Mesodermal cell (in vitro differentiated cells): ENCODE measurements around the gene MATCAP1.

Experiments
- H3K27ac ChIP-seq: 2 replicates; pipeline ENCODE4 v1.7.0; 2013; ENCODE audit warnings: mild to moderate bottlenecking, low read depth, low read length, moderate library complexity; ENCODE audit not compliant: severe bottlenecking
- H3K36me3 ChIP-seq: 2 replicates; pipeline ENCODE4 v1.7.1; 2013; ENCODE audit warnings: mild to moderate bottlenecking, low read length, moderate library complexity; ENCODE audit not compliant: control insufficient read depth, insufficient read depth
- H3K4me1 ChIP-seq: one replicate; pipeline ENCODE4 v1.7.1; 2013; ENCODE audit warnings: mild to moderate bottlenecking, low read length; ENCODE audit not compliant: insufficient read depth, control insufficient read depth, poor library complexity, severe bottlenecking
- H3K4me3 ChIP-seq: 2 replicates; pipeline ENCODE4 v1.7.0; 2013; ENCODE audit warnings: low read length, control low read depth, mild to moderate bottlenecking; ENCODE audit not compliant: insufficient read depth, poor library complexity, severe bottlenecking; ENCODE audit errors: extremely low read depth
- H3K9me3 ChIP-seq: 2 replicates; pipeline ENCODE4 v1.7.1; 2013; ENCODE audit warnings: mild to moderate bottlenecking, low read length, moderate library complexity; ENCODE audit not compliant: control insufficient read depth
- WGBS, 2 experiments: methylation state at CpG; one replicate each; pipeline ENCODE4 v1.1.5; 2013; ENCODE audit warnings: missing lambda C conversion rate in 2 of 2; ENCODE audit not compliant: insufficient coverage in 2 of 2; 5-methylcytosine and 5-hydroxymethylcytosine counted together

Gene MATCAP1

DNA sequence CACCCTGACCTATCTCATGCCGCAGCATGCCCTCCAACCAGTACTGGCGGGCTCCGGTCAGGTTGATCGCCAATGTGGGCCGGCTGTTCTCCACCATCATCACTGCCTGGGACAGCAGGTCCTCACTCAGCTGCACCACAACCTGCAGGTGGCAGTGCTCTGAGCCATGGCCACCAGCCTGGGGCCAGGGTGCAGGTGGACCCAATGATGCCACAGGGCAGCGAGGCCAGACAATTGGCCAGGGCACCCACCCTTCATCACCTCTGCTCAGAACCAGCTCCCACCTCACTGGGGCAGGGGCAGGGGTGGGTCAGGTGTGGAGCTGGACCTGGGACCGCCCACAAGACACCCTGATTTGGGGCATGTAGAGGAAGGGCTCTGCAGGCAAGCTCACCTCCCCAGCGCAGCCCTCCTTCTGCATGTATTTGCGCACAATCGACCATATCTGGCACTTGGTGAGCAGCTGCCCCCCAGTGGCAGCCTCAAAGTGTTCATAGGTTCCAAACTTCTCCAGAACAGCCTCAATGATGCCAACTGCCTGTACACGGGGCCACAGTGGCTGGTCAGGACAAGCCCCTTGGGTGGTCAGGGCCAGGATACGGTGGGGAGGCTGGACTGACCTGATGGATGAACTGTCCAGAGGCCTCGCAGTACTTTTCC, 4.2 kb downstream of the MATCAP1 start:
- H3K4me3 ChIP-seq = no peak overlapping the region
- H3K27ac ChIP-seq = no peak overlapping the region
- WGBS, 2 experiments = 95 to 97% methylated on average over 10 to 11 of the region's 13 CpGs
- H3K4me1 ChIP-seq = peaks cover 4% of the 10 kb centered on the region
- no peaks in the 10 kb centered on the region for H3K9me3 ChIP-seq
- H3K36me3 ChIP-seq = peaks cover 31% of the 10 kb centered on the region

DNA sequence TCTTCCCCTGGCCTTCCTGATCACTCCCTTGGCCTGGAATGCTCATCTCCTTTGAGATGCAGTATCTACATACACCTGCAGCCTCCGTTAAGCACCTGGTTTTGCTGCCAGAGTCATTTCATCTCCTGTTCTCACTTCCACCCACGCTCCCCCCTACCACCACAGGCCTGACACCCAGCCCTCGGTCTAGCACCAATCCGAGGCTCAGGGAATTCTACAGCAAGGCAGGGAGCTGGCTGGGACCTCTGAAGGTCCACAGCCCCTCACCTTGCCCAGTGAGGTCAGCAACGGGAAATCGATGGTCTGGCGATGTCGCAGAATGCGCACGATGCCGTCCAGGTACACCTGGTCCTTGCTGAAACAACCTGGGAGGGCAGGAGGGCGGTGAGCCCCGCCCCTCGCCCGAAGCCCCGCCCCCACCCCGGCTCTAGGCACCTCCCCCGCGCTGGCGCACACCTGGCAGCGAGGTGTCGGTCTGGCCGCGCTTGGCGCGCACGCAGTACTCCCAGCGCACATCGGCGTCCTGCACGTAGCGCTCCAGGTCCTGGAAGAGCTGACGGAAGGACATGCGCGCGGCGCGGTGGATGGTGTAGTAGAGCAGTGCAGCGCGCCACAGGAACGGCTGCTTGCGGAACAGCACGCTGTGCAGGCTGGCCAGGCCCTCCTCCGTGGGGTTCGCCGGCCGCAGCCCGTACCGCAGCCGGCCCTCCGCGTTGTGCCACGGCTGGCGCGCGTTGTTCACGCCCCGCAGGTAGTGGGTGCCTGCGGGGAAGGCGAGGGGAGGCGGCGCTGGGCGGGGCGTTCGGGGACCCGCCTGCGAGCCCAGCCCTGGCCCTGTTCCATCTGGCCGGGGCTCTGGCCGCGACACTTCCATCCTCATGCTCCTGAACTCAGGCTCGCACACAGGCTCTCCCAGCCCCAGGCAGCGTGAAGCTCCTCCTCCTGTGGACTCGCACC, 5.7 kb downstream of the MATCAP1 start:
- peaks cover 10% of the 10 kb centered on the region for H3K4me1 ChIP-seq
- no peaks in the 10 kb centered on the region for H3K9me3 ChIP-seq
- H3K4me3 ChIP-seq = peak overlapping the region; percentile 18
- peaks cover 31% of the 10 kb centered on the region for H3K36me3 ChIP-seq
- WGBS, 2 experiments = 7 to 14% methylated on average over 58 to 60 of the region's 73 CpGs
- no peak overlapping the region for H3K27ac ChIP-seq

DNA sequence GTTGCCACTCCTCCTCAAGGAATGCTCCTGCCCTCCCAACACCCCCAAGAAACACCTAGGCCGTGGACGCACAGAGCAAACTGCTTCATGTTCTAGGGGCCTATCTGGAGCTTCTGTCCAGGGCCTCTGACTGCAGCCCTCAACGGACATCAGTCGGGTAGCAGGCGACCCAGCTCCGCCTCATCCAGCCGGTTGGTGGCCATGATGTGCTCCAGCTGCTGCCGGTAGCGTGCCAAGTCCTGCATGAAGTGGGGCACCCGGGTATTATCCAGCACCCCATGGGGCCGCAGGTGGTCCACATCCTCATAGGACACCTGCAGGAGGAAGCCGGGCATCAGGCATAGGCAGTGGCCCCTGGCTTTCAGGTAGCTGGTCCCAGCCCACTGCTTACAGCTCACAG, 7.1 kb downstream of the MATCAP1 start:
- 95 to 96% methylated on average over 12 of the region's 12 CpGs for WGBS, 2 experiments
- H3K4me1 ChIP-seq = peaks cover 10% of the 10 kb centered on the region
- H3K4me3 ChIP-seq = no peak overlapping the region
- no peaks in the 10 kb centered on the region for H3K9me3 ChIP-seq
- H3K27ac ChIP-seq = no peak overlapping the region
- H3K36me3 ChIP-seq = peaks cover 31% of the 10 kb centered on the region

DNA sequence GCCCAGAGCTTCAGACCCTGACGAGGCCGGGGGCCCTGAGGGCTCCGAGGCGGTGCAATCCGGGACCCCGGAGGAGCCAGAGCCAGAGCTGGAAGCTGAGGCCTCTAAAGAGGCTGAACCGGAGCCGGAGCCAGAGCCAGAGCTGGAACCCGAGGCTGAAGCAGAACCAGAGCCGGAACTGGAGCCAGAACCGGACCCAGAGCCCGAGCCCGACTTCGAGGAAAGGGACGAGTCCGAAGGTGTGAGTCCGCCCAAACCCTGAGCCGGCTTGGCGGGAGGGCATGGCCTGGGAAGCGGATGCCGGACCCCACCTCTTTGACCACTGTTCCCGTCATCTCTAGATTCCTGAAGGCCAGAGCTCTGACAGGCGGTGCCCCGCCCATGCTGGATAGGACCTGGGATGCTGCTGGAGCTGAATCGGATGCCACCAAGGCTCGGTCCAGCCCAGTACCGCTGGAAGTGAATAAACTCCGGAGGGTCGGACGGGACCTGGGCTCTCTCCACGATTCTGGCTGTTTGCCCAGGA, 9.0 kb downstream of the MATCAP1 start:
- H3K4me1 ChIP-seq = peaks cover 17% of the 10 kb centered on the region
- H3K27ac ChIP-seq = no peak overlapping the region
- 76 to 79% methylated on average over 22 to 31 of the region's 31 CpGs for WGBS, 2 experiments
- H3K9me3 ChIP-seq = no peaks in the 10 kb centered on the region
- peak overlapping the region; percentile 29 for H3K4me3 ChIP-seq
- H3K36me3 ChIP-seq = peaks cover 18% of the 10 kb centered on the region

DNA sequence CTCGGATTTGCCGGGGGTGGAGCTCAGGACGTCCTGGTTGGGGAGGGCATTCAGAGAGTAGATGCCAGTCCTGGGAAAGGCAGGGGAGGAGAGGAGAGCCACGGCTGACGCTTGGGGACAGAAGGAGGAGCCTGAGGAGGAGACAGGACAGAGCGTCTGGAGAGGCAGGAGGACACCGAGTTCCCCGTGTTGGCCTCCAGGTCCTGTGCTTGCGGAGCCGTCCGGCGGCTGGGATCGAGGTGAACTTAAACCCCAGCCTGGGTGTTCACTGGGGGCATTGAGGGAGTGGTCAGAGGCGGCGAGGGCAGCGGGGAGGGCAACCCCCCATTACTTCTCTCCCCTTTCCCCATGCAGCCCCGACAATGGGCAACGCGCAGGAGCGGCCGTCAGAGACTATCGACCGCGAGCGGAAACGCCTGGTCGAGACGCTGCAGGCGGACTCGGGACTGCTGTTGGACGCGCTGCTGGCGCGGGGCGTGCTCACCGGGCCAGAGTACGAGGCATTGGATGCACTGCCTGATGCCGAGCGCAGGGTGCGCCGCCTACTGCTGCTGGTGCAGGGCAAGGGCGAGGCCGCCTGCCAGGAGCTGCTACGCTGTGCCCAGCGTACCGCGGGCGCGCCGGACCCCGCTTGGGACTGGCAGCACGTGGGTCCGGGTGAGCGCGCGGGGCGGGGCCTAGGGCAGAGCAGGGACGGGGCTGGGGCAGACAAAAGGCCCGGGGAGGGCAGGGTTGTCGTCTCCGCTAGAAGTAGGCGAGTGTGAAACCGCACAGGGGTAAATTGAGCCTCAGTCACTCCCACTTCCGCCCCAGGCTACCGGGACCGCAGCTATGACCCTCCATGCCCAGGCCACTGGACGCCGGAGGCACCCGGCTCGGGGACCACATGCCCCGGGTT, 9.7 kb downstream of the MATCAP1 start:
- 3 to 4% methylated on average over 59 to 61 of the region's 71 CpGs for WGBS, 2 experiments
- no peak overlapping the region for H3K27ac ChIP-seq
- peaks cover 12% of the 10 kb centered on the region for H3K36me3 ChIP-seq
- peak overlapping the region; percentile 29 for H3K4me3 ChIP-seq
- H3K9me3 ChIP-seq = no peaks in the 10 kb centered on the region
- peaks cover 20% of the 10 kb centered on the region for H3K4me1 ChIP-seq

DNA sequence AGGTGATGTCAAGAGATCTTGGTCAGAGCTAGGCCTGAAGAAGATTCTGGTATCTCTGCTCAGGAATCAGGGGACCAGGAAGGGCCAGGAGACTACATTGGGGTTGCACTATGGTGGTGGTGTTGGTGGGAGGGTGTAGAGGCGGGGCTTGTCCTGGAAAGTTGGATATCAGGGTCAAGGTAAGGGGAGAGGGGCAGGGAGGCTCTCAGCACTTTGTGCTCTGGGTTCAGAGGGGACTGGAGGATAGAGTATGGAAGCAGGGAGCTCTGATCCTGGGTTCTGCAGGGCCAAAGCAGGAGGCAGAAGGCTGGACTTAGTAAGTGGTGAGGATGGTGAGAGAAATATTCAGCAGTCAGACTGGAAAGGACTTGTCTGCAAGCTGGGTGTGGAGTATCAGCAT, 10.4 kb downstream of the MATCAP1 start:
- H3K4me1 ChIP-seq = peaks cover 20% of the 10 kb centered on the region
- 60 to 89% methylated on average over 1 of the region's 1 CpG for WGBS, 2 experiments
- H3K36me3 ChIP-seq = peaks cover 12% of the 10 kb centered on the region
- H3K27ac ChIP-seq = no peak overlapping the region
- H3K4me3 ChIP-seq = peak overlapping the region; percentile 29
- H3K9me3 ChIP-seq = no peaks in the 10 kb centered on the region

DNA sequence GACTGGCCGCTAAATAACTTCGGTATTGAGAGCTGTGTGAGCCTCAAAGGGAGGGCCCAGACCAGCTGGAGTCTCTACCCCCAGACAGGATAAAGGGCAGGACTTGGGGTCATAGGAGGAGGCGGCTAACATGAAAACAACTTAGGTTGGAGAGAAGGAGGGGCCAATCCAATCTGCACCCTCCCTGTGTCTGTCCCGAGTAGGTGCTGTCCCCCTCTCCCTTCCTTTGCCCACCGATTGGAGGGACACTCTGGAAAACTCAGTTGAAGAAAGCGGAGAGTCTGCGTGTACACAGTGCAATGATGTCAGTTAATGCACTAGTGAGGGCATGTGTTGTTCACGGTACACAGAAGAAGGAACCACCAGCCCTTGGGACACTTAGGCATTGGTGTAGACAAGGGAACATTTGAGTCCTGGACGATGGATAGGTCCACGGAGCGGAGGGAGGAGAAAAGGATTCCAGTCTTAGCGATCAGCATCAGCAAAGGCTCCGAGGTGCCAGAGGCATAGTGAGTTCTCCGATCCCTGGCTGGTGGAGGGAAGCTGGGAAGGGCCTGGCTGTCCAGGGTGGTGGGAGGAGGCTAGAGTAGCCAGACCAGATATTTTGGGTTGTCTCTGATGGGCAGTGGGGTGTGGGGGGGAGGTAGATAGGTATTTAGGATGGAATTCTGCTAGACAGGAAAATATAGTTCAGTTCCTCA, 12.7 kb downstream of the MATCAP1 start:
- no peaks in the 10 kb centered on the region for H3K9me3 ChIP-seq
- peak overlapping the region; percentile 41 for H3K4me3 ChIP-seq
- peak overlapping the region; percentile 84 for H3K27ac ChIP-seq
- peaks cover 8% of the 10 kb centered on the region for H3K36me3 ChIP-seq
- 48 to 51% methylated on average over 12 to 14 of the region's 14 CpGs for WGBS, 2 experiments
- peaks cover 20% of the 10 kb centered on the region for H3K4me1 ChIP-seq

DNA sequence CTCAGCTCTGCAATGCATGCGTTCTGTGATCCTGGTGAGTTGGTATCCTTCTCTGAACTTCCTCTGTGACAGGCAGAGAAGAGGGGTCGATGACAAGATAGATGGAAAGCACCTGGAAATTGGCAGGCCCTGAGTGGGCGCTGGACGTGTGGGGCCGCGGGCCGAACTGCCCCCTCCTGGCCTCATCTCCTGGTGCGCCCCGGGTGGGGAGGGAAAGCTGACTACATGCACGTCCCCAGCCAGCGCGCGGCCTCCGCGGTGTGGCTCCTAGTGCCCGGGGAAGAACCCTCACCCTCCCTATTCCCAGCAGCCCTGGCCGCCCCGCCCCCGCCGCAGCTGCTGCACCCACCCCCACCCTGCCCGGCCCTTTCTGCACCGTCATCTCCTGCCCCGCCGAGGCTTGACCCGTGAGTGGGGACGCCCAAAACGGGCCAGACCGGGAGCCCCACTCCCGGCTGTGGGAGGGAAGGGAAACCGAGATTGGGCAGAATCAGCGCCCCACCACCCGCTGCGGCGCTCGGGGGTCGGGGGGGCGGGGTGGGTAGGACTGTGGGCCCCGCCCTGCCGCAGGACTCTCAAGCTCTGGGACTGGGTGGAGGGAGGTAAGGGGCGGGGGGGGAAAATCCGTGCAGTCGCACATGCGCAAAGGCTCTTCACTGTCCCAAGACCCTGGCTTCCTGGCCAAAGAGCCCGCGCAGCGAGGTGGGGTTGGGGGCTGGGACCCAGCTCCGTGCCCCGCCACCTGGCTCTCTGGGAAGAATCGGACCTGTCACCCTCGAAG, 13.4 kb downstream of the MATCAP1 start, which contains the start of gene NOL3:
NOL3 (plus strand) TSS at position 371 of the 781 bp plus-strand sequence.
- WGBS, 2 experiments = 0% methylated on average over 20 to 23 of the region's 50 CpGs

DNA sequence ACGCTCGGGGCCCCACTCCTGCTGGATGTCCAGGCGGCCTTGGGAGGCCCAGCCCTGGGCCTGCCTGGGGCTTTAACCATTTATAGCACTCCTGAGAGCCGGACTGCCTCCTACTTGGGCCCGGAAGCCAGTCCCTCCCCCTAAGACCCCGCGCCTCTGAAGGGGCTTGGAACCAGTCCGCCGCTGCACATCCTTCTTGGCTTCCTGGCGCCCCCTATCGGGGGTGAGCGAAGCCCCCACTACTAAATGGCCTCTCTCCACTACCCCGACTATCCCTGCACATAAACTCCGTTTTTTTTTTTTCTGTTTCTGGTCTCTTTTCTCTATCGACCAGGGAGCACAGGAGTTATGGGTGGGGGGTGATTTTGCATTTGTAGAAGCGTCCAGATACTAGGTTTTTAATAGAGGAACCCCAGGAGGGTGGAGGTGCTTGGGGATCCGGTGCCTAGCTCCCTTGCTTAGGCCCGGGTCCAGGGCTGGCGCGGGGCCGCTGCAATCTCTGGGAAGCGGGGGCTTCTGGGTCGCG, 14.1 kb downstream of the MATCAP1 start:
- 4 to 7% methylated on average over 19 of the region's 24 CpGs for WGBS, 2 experiments
- Histone ChIP-seq H3K4me1 (peaks cover 22% of the 10 kb centered on the region), H3K27ac (peak overlapping the region; percentile 20), H3K4me3 (peak overlapping the region; percentile 41), H3K36me3 (no peaks in the 10 kb centered on the region), H3K9me3 (no peaks in the 10 kb centered on the region)

More for the DNA sequence above, 13.4 kb downstream of the MATCAP1 start, which contains the start of gene NOL3:
- H3K4me1 ChIP-seq = peaks cover 23% of the 10 kb centered on the region
- H3K4me3 ChIP-seq = peak within 1 kb of the TSS; percentile 41
- H3K9me3 ChIP-seq = no peaks in the 10 kb centered on the region
- H3K27ac ChIP-seq = peak within 1 kb of the TSS; percentile 84
- H3K36me3 ChIP-seq = peaks cover 5% of the 10 kb centered on the region
